HepG2 (cell line): ENCODE results near the gene NARF. TPM values are rescaled to one million over a fixed set of nuclear protein-coding genes. Genes with fewer than 3 reads are reported as not detected.

Source experiments
- DMAP1 ChIP-seq: IDR thresholded peaks from 2 replicates; pipeline ENCODE4 v1.6.1; 2016
- DNMT1 ChIP-seq: sonication (generic); formaldehyde crosslinking; IDR thresholded peaks from 2 replicates; pipeline ENCODE4 v1.5.1; 2020; ENCODE audit warnings: mild to moderate bottlenecking, missing genetic modification reagents
- GPBP1L1 ChIP-seq: sonication (generic); formaldehyde crosslinking; IDR thresholded peaks from 2 replicates; pipeline ENCODE4 v1.5.0; 2020; ENCODE audit warnings: mild to moderate bottlenecking, missing genetic modification reagents
- NCOR1 ChIP-seq: fragments of 200-600 bp; sonication (generic); IDR thresholded peaks from 2 replicates; pipeline ENCODE4 v1.7.0; 2017; ENCODE audit warnings: antibody characterized with exemption, low read length, borderline replicate concordance
- PHF8 ChIP-seq: sonication (generic); formaldehyde crosslinking; IDR thresholded peaks from 2 replicates; pipeline ENCODE4 v1.5.0; 2020; ENCODE audit warnings: missing genetic modification reagents
- RBM22 ChIP-seq: fragments of 200-400 bp; formaldehyde crosslinking; optimal IDR thresholded peaks from 2 replicates; pipeline ENCODE3; 2017; ENCODE audit warnings: mild to moderate bottlenecking, low read length, moderate library complexity
- ZFP36 ChIP-seq: fragments of 150-350 bp; IDR thresholded peaks from 2 replicates; pipeline ENCODE4 v1.6.1; 2018; ENCODE audit warnings: borderline replicate concordance, low read length, low read depth; ENCODE audit not compliant: partially characterized antibody
- ZNF10 ChIP-seq: sonication (generic); formaldehyde crosslinking; IDR thresholded peaks from 2 replicates; pipeline ENCODE4 v1.4.0; 2020; ENCODE audit warnings: mild to moderate bottlenecking, low read depth, missing genetic modification reagents, borderline replicate concordance
- ZNF101 ChIP-seq: sonication (generic); formaldehyde crosslinking; IDR thresholded peaks from 2 replicates; pipeline ENCODE4 v1.4.0; 2020; ENCODE audit warnings: mild to moderate bottlenecking, low read depth, missing genetic modification reagents, borderline replicate concordance
- ZNF180 ChIP-seq: sonication (generic); formaldehyde crosslinking; IDR thresholded peaks from 2 replicates; pipeline ENCODE4 v1.4.0; 2020; ENCODE audit warnings: low read depth, missing genetic modification reagents, borderline replicate concordance
- ZNF451 ChIP-seq: sonication (generic); formaldehyde crosslinking; IDR thresholded peaks from 2 replicates; pipeline ENCODE4 v1.5.0; 2020; ENCODE audit warnings: mild to moderate bottlenecking, missing genetic modification reagents
- ZNF543 ChIP-seq: sonication (generic); formaldehyde crosslinking; IDR thresholded peaks from 2 replicates; pipeline ENCODE4 v1.4.0; 2020; ENCODE audit warnings: mild to moderate bottlenecking, missing genetic modification reagents
- ZNF547 ChIP-seq: sonication (generic); formaldehyde crosslinking; IDR thresholded peaks from 2 replicates; pipeline ENCODE4 v1.5.1; 2020; ENCODE audit warnings: mild to moderate bottlenecking, missing genetic modification reagents
- ZNF687 ChIP-seq: sonication (generic); formaldehyde crosslinking; IDR thresholded peaks from 2 replicates; pipeline ENCODE4 v1.5.1; 2020; ENCODE audit warnings: mild to moderate bottlenecking, missing genetic modification reagents, moderate library complexity
- ZNF841 ChIP-seq: sonication (generic); formaldehyde crosslinking; IDR thresholded peaks from 2 replicates; pipeline ENCODE4 v1.8.1; 2023; ENCODE audit warnings: missing genetic modification reagents, borderline replicate concordance
- polyA plus RNA-seq, 8 experiments: library from polyadenylated mRNA; depleted of rRNA in 3 of 8; stranded (reverse) in 7 of 8; unstranded in 1 of 8; fragments of >200 nt; fragmentation: Illumina TruSeq in 4 of 8; extraction: Trizol in 4 of 8; gene quantifications; 2 replicates each; pipeline versions ENCODE4 v1.2.1 to v1.2.3, GENCODE V29; 2011 to 2016; ENCODE audit warnings: low read depth in 4 of 8, missing spikeins in 1 of 8, mixed read lengths in 1 of 8; ENCODE audit not compliant: insufficient read depth in 1 of 8
- total RNA-seq, 5 experiments: library from RNA; depleted of rRNA; stranded (reverse); fragments of >200 nt; fragmentation: Illumina TruSeq; extraction: Trizol; gene quantifications; 2 replicates each; pipeline ENCODE4 v1.2.3, GENCODE V29; 2016; ENCODE audit warnings: low read depth in 1 of 5
- TF ChIP-seq, protein P1 (sequence below): sonication (generic); formaldehyde crosslinking; IDR thresholded peaks from 2 replicates; pipeline ENCODE4 v1.9.0; 2021; ENCODE audit warnings: missing genetic modification reagents, mild to moderate bottlenecking, borderline replicate concordance
- TF ChIP-seq, protein P2 (sequence below): IDR thresholded peaks from 2 replicates; pipeline ENCODE4 v1.6.1; 2018; ENCODE audit warnings: missing genetic modification reagents

Gene NARF
- total and polyA plus RNA-seq, 2 of the 13 experiments (the other 11 are each of a cell fraction or from before 2014, with no cell fraction given): 61.1 to 144 TPM

DNA sequence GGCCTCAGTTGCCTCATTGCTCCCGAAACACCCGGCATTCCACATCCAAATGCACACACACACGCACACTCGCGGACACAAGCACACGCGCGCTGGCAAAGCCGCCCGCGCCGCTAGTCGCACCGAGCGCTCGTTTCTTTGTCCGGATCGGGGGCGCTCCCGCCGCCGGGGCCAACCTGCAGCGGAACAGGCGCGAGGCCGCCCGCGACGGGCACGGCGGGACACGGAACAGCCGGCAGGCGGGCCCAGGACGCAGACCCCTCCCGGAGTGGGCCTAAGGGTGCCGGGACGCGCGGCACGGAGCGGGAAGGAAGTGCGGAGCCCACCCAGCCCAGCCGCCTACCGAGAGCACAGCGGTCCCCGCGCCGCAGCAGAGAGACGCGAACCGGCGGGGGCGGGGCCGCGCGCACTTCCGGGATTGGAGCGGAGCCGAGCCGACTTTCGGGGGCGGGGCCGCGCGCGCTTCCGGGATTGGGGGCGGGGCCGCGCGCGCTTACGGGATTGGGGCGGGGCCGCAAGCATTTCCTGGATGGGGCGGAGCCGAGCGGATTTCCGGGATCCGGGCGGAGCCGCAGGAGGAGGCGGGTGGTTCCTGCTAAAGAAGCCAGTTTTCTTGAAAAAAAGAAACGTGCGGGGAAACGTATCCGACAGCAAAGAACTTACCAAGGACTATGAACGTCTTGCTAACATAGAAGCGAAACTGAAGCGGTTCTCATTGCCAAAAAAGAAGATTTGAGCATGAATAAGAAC is 8.0 kb upstream of the NARF start, which contains the start of gene CYBC1 (continued):
- TF ChIP-seq ZNF180 (0 out of 2 replicates have a peak, but pooled peaks have one; percentile 32), GPBP1L1 (CRISPR knock-in tag) (no peak), DMAP1 (CRISPR knock-in tag) (peak; percentile 36), ZNF10 (no peak), ZFP36 (no peak), ZNF543 (CRISPR knock-in tag) (no peak; the same call in none of the 2 replicates), ZNF451 (CRISPR knock-in tag) (peak; percentile 93; the same call in 1 of the 2 replicates), PHF8 (CRISPR knock-in tag) (peak; percentile 84), ZNF687 (CRISPR knock-in tag) (peak; percentile 93), RBM22 (no peak), ZNF101 (CRISPR knock-in tag) (no peak), ZNF841 (CRISPR knock-in tag) (no peak), ZNF547 (CRISPR knock-in tag) (peak; percentile 96), NCOR1 (no peak), DNMT1 (CRISPR knock-in tag) (peak; percentile 95)
- TF ChIP-seq, protein P1, sequence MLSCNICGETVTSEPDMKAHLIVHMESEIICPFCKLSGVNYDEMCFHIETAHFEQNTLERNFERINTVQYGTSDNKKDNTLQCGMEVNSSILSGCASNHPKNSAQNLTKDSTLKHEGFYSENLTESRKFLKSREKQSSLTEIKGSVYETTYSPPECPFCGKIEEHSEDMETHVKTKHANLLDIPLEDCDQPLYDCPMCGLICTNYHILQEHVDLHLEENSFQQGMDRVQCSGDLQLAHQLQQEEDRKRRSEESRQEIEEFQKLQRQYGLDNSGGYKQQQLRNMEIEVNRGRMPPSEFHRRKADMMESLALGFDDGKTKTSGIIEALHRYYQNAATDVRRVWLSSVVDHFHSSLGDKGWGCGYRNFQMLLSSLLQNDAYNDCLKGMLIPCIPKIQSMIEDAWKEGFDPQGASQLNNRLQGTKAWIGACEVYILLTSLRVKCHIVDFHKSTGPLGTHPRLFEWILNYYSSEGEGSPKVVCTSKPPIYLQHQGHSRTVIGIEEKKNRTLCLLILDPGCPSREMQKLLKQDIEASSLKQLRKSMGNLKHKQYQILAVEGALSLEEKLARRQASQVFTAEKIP (CRISPR knock-in tag): 0 out of 2 replicates have a peak, but pooled peaks have one; percentile 63
- TF ChIP-seq, protein P2, sequence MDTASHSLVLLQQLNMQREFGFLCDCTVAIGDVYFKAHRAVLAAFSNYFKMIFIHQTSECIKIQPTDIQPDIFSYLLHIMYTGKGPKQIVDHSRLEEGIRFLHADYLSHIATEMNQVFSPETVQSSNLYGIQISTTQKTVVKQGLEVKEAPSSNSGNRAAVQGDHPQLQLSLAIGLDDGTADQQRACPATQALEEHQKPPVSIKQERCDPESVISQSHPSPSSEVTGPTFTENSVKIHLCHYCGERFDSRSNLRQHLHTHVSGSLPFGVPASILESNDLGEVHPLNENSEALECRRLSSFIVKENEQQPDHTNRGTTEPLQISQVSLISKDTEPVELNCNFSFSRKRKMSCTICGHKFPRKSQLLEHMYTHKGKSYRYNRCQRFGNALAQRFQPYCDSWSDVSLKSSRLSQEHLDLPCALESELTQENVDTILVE (CRISPR knock-in tag): peak; percentile 95; the same call in 1 of the 2 replicates
